Measurements from ENCODE around the gene GLRX2. TPM values are rescaled to one million over a fixed set of nuclear protein-coding genes. Genes with fewer than 3 reads are reported as not detected.
"Not testable (repeated sequence)": the region's sequence is repeated elsewhere in the genome, so short reads cannot be mapped to it uniquely, and the experiment has no call there.

Gene GLRX2
- total RNA-seq, 1 donor, result 3.5 TPM

DNA sequence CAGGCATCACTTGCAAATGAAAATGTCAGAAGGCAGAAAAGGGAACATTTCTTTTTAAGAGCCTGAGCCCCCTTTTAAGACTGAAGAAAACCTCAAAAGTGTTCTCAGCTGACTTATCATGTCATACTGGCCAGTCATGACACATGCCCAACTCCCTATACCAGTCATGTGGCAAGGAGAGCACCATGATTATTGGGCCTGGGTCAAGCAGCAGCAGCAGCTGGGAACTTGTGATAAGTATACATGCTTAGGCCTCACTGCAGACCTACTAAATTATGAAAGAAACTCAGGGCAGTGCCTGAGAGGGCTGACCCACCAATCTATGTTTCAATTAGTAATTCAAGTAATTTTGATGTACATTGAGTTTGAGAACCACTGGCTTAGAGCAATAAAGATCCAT is 37.2 kb downstream of the GLRX2 start:
- DNase-seq (ENCODE audit: low read depth in 2 of 3, low spot score in 2 of 3), result no peak

GRCh38 chr1:193066606-193067005 is 38.6 kb downstream of the GLRX2 start:
- DNase-seq (ENCODE audit: low read depth in 2 of 3, low spot score in 2 of 3), result no peak

DNA sequence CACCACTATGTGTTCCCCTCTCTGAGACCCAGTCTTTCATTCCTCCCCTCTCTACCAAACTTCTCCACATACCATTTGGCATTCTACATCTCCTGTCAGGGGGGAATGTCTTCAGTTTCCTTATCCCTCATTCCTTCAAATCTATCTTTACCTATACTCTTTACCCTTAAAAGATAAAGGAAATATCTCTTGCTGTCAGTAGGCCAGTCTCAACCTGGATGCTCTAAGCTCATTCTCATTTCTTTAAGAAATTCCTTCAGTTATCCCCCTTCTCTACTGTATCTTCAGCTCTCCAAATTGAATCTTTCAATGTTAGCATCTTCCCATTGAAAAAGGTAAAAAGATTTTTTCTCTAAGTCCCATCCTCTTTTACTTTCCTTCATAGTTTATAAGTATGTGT is 39.3 kb downstream of the GLRX2 start:
- DNase-seq (ENCODE audit: low read depth in 2 of 3, low spot score in 2 of 3), result no peak

DNA sequence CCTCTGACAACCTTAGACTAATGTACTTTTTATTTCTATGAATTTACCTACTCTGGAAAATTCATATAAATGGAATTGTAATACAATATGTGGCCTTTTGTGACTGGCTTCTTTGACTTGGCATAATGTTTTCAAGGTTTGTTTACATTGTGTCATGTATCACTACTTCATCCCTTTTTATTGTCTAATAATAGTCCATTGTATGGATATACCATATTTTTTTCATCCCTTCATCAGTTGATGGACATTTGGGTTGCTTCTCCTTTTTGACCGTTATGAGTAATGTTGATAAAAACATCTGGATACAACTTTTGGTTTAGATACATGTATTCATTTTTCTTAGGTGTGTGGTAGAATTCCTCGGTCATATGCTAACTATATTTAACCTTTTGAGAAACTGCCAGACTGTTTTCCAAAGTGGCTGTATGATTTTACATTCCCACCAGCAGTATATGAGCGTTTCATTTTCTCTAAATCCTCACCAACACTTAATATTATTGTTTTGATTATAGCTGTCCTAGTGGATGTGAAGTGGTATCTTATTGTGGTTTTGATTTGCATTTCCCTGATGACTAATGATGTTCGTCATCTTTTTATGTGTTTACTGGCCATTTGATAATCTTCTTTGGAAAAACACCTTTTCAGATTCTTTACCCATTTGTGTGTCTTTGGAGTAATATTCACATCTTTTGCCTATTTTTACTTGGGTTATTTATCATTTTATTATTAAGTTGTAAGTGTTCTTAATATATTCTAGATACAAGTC is 42.3 kb downstream of the GLRX2 start:
- DNase-seq (ENCODE audit: low read depth in 2 of 3, low spot score in 2 of 3), result no peak

GRCh38 chr1:193060938-193061337 is 44.3 kb downstream of the GLRX2 start:
- no peak for DNase-seq (ENCODE audit: low read depth in 2 of 3, low spot score in 2 of 3)

GRCh38 chr1:193060406-193060805 is 44.8 kb downstream of the GLRX2 start:
- DNase-seq (ENCODE audit: low read depth in 2 of 3, low spot score in 2 of 3), result no peak

- no peak for DNase-seq (ENCODE audit: low read depth in 2 of 3, low spot score in 2 of 3)
Observed at GRCh38 chr1:193060115-193060403, 45.2 kb downstream of the GLRX2 start.

DNA sequence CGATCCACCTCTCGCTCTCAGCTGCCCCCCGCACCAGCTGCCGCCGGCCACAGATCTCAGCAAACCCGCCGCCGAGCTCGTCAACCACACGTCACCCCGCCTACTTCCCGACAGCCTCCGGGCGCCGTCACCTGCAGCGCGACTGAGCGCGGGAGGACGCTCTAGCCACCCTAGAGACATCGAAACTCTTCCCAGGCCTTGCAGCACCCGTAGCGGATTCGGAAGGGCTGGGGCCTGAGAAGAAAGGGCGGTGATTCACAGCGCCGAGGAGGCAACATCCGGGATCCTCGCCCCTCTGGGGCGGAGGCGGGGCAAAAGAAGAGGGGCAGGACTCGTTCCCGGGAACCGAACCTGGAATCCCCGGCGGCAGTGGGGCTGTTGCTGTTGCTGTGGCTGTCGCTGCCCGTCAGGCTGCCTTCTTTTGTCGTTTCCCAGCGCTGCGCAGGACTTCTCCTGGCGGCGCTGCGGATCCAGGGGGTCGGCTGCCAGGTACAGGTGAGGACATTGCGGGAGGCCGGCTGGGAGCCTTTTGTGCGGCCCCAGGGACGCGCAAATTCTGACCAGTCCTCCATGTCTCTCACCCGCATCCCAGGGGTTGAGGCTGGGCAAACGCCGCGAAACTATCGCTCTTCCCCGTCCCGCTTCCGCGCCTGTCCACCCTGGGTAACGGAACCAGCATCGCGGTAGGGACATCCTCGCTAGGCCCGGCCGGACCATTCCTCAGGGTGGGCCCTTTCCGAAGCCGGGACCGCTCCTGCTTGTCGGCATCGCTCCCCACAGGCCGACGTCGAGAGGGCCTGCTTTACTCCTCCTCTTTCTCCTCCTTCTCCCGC is 45.7 kb downstream of the GLRX2 start, which contains the start of the genes RO60 and UCHL5:
RO60 (plus strand) TSS at position 331 of the 833 bp plus-strand sequence. CDS start 9,443 bp downstream, outside the sequence.
UCHL5 (minus strand) TSS at position 79 of the 833 bp plus-strand sequence. CDS start 100 bp downstream, outside the sequence.
- peak; percentile 88 to 99 (median 98) for DNase-seq (ENCODE audit: low read depth in 2 of 3, low spot score in 2 of 3)

GRCh38 chr1:193058529-193059281 is 46.5 kb downstream of the GLRX2 start:
- peak; percentile 24 to 72 (median 52) for DNase-seq (ENCODE audit: low read depth in 2 of 3, low spot score in 2 of 3)

GRCh38 chr1:193054169-193054675 is 51.0 kb downstream of the GLRX2 start:
- no peak for DNase-seq (ENCODE audit: low read depth in 2 of 3, low spot score in 2 of 3)

- not testable (repeated sequence) for DNase-seq (ENCODE audit: low read depth in 2 of 3, low spot score in 2 of 3)
Observed at GRCh38 chr1:193048913-193049312, 56.3 kb downstream of the GLRX2 start.

Small RNA genes lying within 50 kb of the gene (small RNA-seq; reads per million reads assigned to genes)
- not detected for gene MIR1278
- gene SCARNA18B, result not detected

Other genes with a start within 250 kb of the GLRX2 start
- 7.8 TPM for gene UCHL5, start 46.1 kb downstream of the GLRX2 start, total RNA-seq
- 82.4 TPM for gene RO60, start 45.8 kb downstream of the GLRX2 start, total RNA-seq
- gene CDC73, start 16.6 kb upstream of the GLRX2 start, total RNA-seq, result 10.0 TPM
- gene B3GALT2, start 81.2 kb upstream of the GLRX2 start, total RNA-seq, result not detected